Raji (cell line): ENCODE results near the gene CYP27A1.

Source experiments
- POLR2A ChIP-seq: IDR thresholded peaks from 2 replicates; pipeline ENCODE4 v1.6.1; 2011; ENCODE audit warnings: low read depth, low read length, control low read depth; ENCODE audit not compliant: insufficient read depth

The CYP27A1 gene

GRCh38 chr2:218792433-218792832, 10.5 kb downstream of the CYP27A1 start:
- TF ChIP-seq POLR2A = no peak

GRCh38 chr2:218796691-218797090, 14.7 kb downstream of the CYP27A1 start:
- no peak for TF ChIP-seq POLR2A

- no peak for TF ChIP-seq POLR2A
Measured at GRCh38 chr2:218798767-218799504, 17.0 kb downstream of the CYP27A1 start.

GRCh38 chr2:218799990-218800389, 18.0 kb downstream of the CYP27A1 start:
- TF ChIP-seq POLR2A = no peak

- TF ChIP-seq POLR2A = no peak
Measured at GRCh38 chr2:218802386-218802994, 20.5 kb downstream of the CYP27A1 start.

- TF ChIP-seq POLR2A = no peak
Measured at GRCh38 chr2:218804817-218805216, 22.9 kb downstream of the CYP27A1 start.

- no peak for TF ChIP-seq POLR2A
Measured at GRCh38 chr2:218805627-218806026, 23.7 kb downstream of the CYP27A1 start.

- TF ChIP-seq POLR2A = no peak
Measured at GRCh38 chr2:218806346-218806978, 24.5 kb downstream of the CYP27A1 start.

GRCh38 chr2:218807626-218808025, 25.7 kb downstream of the CYP27A1 start:
- TF ChIP-seq POLR2A = no peak

GRCh38 chr2:218809515-218809914, 27.6 kb downstream of the CYP27A1 start:
- TF ChIP-seq POLR2A = no peak

GRCh38 chr2:218810256-218810655, 28.3 kb downstream of the CYP27A1 start:
- no peak for TF ChIP-seq POLR2A

GRCh38 chr2:218811382-218811781, 29.4 kb downstream of the CYP27A1 start:
- TF ChIP-seq POLR2A = no peak

GRCh38 chr2:218812096-218812815, 30.3 kb downstream of the CYP27A1 start:
- no peak for TF ChIP-seq POLR2A

GRCh38 chr2:218812861-218813260, 30.9 kb downstream of the CYP27A1 start:
- TF ChIP-seq POLR2A = no peak

- TF ChIP-seq POLR2A = no peak
Measured at GRCh38 chr2:218813771-218814460, 32.0 kb downstream of the CYP27A1 start.
